NB4 (cell line): ENCODE measurements around the gene THADA.
A peak's percentile ranks its signal among the peaks of the same experiment; 100 is the strongest.

Experiments
- DNase-seq: peaks from one replicate; pipeline ENCODE4 v3.0.0; 2010; ENCODE audit warnings: low read depth
- H3K4me3 ChIP-seq: one replicate; pipeline ENCODE4 v1.5.1; 2011; ENCODE audit warnings: mild to moderate bottlenecking, low read depth, low read length, moderate library complexity
- MYC ChIP-seq: IDR thresholded peaks from 2 replicates; pipeline ENCODE4 v1.6.1; 2011; ENCODE audit warnings: low read depth, low read length
- POLR2A ChIP-seq: IDR thresholded peaks from 2 replicates; pipeline ENCODE4 v1.6.1; 2011; ENCODE audit warnings: mild to moderate bottlenecking; ENCODE audit not compliant: insufficient read length; ENCODE audit errors: extremely low read depth
- TF ChIP-seq, protein P1 (sequence below): IDR thresholded peaks from 2 replicates; pipeline ENCODE4 v1.6.1; 2011; ENCODE audit warnings: low read depth, low read length
- TF ChIP-seq, protein P2 (sequence below): IDR thresholded peaks from one replicate; pipeline ENCODE4 v1.5.1; 2012; ENCODE audit warnings: low read depth, low read length

The THADA gene, protein sequence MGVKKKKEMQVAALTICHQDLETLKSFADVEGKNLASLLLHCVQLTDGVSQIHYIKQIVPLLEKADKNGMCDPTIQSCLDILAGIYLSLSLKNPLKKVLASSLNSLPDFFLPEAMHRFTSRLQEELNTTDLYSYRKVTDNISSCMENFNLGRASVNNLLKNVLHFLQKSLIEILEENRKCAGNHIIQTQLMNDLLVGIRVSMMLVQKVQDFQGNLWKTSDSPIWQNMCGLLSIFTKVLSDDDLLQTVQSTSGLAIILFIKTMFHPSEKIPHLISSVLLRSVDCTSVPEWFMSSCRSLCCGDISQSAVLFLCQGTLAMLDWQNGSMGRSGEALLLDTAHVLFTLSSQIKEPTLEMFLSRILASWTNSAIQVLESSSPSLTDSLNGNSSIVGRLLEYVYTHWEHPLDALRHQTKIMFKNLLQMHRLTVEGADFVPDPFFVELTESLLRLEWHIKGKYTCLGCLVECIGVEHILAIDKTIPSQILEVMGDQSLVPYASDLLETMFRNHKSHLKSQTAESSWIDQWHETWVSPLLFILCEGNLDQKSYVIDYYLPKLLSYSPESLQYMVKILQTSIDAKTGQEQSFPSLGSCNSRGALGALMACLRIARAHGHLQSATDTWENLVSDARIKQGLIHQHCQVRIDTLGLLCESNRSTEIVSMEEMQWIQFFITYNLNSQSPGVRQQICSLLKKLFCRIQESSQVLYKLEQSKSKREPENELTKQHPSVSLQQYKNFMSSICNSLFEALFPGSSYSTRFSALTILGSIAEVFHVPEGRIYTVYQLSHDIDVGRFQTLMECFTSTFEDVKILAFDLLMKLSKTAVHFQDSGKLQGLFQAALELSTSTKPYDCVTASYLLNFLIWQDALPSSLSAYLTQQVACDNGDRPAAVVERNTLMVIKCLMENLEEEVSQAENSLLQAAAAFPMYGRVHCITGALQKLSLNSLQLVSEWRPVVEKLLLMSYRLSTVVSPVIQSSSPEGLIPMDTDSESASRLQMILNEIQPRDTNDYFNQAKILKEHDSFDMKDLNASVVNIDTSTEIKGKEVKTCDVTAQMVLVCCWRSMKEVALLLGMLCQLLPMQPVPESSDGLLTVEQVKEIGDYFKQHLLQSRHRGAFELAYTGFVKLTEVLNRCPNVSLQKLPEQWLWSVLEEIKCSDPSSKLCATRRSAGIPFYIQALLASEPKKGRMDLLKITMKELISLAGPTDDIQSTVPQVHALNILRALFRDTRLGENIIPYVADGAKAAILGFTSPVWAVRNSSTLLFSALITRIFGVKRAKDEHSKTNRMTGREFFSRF (N-terminal part only)

DNA sequence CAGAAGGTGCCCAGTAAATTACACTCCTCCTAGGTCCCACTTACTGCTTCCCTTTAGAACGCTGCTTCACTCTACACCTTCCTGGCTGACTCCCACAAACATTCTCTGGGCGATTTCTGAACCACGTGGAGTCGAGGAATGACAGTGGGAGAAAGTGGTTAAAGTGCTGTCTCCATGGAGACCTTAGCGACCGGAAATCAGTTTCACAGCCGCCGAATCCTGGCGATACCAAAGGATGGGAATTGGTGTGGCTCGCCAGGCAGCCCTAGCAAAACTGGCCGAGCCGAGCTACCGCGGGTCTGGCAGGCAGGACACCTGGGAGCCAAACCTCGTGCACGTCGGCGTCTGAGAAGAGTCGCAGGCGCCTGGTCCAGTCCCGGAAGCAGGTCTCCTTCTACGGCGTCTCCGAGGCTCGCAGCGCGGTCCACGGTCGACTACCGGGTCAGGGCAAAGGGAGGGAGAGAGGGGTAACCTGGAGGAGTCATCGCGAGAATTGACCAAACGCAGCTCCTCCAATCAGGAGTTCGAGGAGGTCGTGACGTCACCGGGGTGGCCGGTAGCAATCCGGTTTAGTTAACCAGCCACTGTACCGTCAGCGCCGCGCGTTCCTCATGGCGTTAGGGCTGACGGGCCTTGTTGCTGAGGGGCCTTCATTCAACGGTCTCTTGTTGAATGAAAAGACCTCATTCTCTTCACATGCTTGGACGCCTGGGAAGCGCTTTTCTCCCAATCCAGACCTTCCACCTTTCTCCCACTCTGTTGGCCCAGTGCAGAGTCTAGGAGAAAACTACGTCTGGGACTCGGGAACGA, at the start of gene THADA:
Gene THADA (minus strand): TSS at position 436 of the 810 bp plus-strand sequence. CDS start 3,646 bp downstream, outside the sequence.
- peak within 1 kb of the TSS; percentile 97 for H3K4me3 ChIP-seq
- DNase-seq: peak; percentile 100
- TF ChIP-seq POLR2A: peak; percentile 99
- TF ChIP-seq, protein P1, sequence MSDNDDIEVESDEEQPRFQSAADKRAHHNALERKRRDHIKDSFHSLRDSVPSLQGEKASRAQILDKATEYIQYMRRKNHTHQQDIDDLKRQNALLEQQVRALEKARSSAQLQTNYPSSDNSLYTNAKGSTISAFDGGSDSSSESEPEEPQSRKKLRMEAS: peak; percentile 87
- TF ChIP-seq, protein P2, sequence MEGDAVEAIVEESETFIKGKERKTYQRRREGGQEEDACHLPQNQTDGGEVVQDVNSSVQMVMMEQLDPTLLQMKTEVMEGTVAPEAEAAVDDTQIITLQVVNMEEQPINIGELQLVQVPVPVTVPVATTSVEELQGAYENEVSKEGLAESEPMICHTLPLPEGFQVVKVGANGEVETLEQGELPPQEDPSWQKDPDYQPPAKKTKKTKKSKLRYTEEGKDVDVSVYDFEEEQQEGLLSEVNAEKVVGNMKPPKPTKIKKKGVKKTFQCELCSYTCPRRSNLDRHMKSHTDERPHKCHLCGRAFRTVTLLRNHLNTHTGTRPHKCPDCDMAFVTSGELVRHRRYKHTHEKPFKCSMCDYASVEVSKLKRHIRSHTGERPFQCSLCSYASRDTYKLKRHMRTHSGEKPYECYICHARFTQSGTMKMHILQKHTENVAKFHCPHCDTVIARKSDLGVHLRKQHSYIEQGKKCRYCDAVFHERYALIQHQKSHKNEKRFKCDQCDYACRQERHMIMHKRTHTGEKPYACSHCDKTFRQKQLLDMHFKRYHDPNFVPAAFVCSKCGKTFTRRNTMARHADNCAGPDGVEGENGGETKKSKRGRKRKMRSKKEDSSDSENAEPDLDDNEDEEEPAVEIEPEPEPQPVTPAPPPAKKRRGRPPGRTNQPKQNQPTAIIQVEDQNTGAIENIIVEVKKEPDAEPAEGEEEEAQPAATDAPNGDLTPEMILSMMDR: no peak
- peak; percentile 96 for TF ChIP-seq MYC

DNA sequence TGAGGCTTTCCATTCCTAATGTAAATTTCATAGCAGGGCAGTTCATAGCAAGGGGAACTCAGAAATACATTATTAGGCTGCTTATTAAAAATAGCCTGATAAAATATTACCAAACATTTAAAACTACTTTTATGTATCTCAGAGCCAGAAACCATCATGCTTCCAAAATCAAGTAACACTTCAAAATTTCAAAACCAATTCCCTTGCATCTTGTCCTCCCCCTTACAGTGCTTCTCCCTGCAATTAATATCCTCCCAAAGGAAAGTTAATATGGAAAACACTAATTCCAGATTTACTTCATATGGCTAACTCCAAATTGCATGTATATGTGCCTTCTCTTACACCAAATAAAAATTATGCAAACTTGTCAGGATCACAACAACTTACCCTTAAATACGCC, 47.8 kb upstream of the THADA start:
- no peak for DNase-seq
- no peak overlapping the region for H3K4me3 ChIP-seq
- TF ChIP-seq MYC: no peak
- TF ChIP-seq POLR2A: no peak
- TF ChIP-seq, protein P2: no peak
- TF ChIP-seq, protein P1: no peak

DNA sequence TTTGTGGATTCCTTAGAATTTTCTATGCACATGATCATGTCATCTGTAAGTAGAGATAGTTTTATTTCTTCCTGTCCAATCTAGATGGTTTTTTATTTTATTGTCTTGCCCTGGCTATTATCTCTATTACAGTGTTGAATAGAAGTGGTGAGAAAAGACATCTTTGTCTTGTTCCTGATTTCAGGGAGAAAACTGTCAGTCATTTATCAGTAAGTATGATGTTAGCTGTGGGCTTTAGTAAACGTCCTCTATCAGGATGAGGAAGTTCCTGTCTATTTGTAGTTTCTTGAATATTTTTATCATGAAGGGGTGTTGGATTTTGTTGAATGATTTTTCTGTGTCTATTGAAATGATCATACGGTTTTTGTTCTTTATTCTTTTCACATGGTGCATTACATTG, 46.5 kb upstream of the THADA start:
- no peak for TF ChIP-seq POLR2A
- TF ChIP-seq, protein P2: no peak
- no peak for TF ChIP-seq MYC
- TF ChIP-seq, protein P1: no peak
- H3K4me3 ChIP-seq: no peak overlapping the region
- DNase-seq: peak; percentile 14

DNA sequence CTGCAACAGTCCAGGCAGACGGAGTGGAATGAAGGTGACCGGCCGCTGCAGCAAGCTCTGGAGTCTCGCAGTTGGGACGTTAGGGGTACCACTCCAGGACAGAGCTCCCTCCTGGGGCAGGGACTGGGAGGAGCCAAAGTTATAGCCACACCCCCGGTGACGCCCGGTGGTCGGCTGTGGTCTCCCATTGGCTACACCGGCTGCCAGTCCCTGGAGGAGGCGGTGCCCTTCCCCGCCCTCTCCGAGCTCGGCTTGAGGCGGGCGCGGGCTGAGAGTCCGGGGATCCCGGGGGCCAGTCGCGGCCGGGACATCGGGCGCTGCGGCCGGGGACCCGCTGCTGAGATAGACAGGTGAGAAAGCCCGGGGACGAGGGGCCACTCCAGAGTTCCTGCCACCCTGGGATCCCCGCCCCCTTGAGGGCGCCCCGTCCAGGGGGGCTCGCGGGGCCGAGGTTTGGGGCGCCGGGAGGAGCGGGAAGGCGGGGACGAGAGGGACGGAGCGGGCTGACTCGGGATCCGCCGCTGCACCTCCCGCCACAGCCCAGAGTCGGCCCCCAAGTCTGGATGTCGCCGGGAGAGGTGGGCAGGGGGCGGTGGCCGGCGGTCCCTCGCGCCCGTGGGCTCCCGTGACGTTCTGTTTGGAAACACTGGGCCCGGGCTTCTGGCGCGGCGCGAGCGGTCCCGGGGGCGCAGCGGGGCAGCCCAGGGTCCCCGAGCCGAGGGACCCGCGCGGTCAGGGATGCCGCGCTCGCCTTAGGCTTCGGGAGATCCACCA, 41.4 kb upstream of the THADA start, which contains the start of gene PLEKHH2:
Gene PLEKHH2 (plus strand): TSS at position 231 of the 774 bp plus-strand sequence. CDS start 7,414 bp downstream, outside the sequence.
- peak; percentile 86 for DNase-seq
- peak within 1 kb of the TSS; percentile 40 for H3K4me3 ChIP-seq
- TF ChIP-seq, protein P1: no peak
- no peak for TF ChIP-seq POLR2A
- TF ChIP-seq, protein P2: no peak
- no peak for TF ChIP-seq MYC
